ENCODE measurements around the gene CEP83. TPM values are rescaled to one million over a fixed set of nuclear protein-coding genes. Genes with fewer than 3 reads are reported as not detected.

The CEP83 gene
- total and polyA plus RNA-seq, 8 donors: 2.6 to 44.4 (median 15.8) TPM

GRCh38 chr12:94500831-94501567, 41.3 kb upstream of the CEP83 start:
- peaks cover 0 to 17% (median 5%) of the 10 kb centered on the region in 4 donors for H3K9me3 ChIP-seq
- no peaks in the 10 kb centered on the region for H3K36me3 ChIP-seq
- intact Hi-C loops (cut with DNase I; ENCODE audit: low total_unique reads): no loop called here
- no peaks in the 10 kb centered on the region for H3K4me1 ChIP-seq
- H3K27me3 ChIP-seq: no peaks in the 10 kb centered on the region
- H3K4me3 ChIP-seq: no peak overlapping the region
- no peak for TF ChIP-seq POLR2AphosphoS5 (IDR thresholded peaks at IDR 0.05)
- TF ChIP-seq CTCF (IDR thresholded peaks at IDR 0.05): no peak
- TF ChIP-seq POLR2A (IDR thresholded peaks at IDR 0.05): no peak
- TF ChIP-seq EP300 (IDR thresholded peaks at IDR 0.05): no peak
- no peak for DNase-seq
- 70 to 80% (median 76%) methylated on average over 3 of the region's 3 CpGs for WGBS, 5 donors
- H3K27ac ChIP-seq: no peak overlapping the region

GRCh38 chr12:94498698-94499097, 39.0 kb upstream of the CEP83 start:
- no peaks in the 10 kb centered on the region for H3K27me3 ChIP-seq
- peaks cover 0 to 17% (median 5%) of the 10 kb centered on the region in 4 donors for H3K9me3 ChIP-seq
- H3K36me3 ChIP-seq: no peaks in the 10 kb centered on the region
- H3K4me1 ChIP-seq: peaks cover 0 to 3% (median 0%) of the 10 kb centered on the region in 4 donors
- TF ChIP-seq POLR2A (IDR thresholded peaks at IDR 0.05): no peak
- TF ChIP-seq POLR2AphosphoS5 (IDR thresholded peaks at IDR 0.05): no peak
- TF ChIP-seq CTCF (IDR thresholded peaks at IDR 0.05): no peak
- TF ChIP-seq EP300 (IDR thresholded peaks at IDR 0.05): no peak
- WGBS, 5 donors: 54 to 86% (median 62%) methylated on average over 3 of the region's 3 CpGs
- no peak for DNase-seq
- intact Hi-C loops (cut with DNase I; ENCODE audit: low total_unique reads): no loop called here
- H3K27ac ChIP-seq: no peak overlapping the region
- no peak overlapping the region for H3K4me3 ChIP-seq

- Histone ChIP-seq H3K4me3 (no peak overlapping the region), H3K27me3 (no peaks in the 10 kb centered on the region), H3K27ac (no peak overlapping the region), H3K4me1 (peaks cover 0 to 3% (median 0%) of the 10 kb centered on the region in 4 donors), H3K9me3 (peaks cover 0 to 17% (median 5%) of the 10 kb centered on the region in 4 donors), H3K36me3 (no peaks in the 10 kb centered on the region)
- intact Hi-C loops (cut with DNase I; ENCODE audit: low total_unique reads): no loop called here
- WGBS, 5 donors: 86 to 91% (median 89%) methylated on average over 8 of the region's 8 CpGs
- no peak for DNase-seq
- TF ChIP-seq POLR2A (IDR thresholded peaks at IDR 0.05) (no peak), CTCF (IDR thresholded peaks at IDR 0.05) (no peak), EP300 (IDR thresholded peaks at IDR 0.05) (no peak), POLR2AphosphoS5 (IDR thresholded peaks at IDR 0.05) (no peak)
These were observed 38.4 kb upstream of the CEP83 start for GRCh38 chr12:94498073-94498472.

- Histone ChIP-seq H3K27ac (no peak overlapping the region), H3K9me3 (no peaks in the 10 kb centered on the region), H3K27me3 (no peaks in the 10 kb centered on the region), H3K36me3 (no peaks in the 10 kb centered on the region), H3K4me3 (no peak overlapping the region), H3K4me1 (peaks cover 0 to 3% (median 0%) of the 10 kb centered on the region in 4 donors)
- 64 to 80% (median 77%) methylated on average over 4 of the region's 4 CpGs for WGBS, 5 donors
- DNase-seq: peak in 1 of 2 donors; percentile 38
- intact Hi-C loops (cut with DNase I; ENCODE audit: low total_unique reads): no loop called here
- TF ChIP-seq POLR2AphosphoS5 (IDR thresholded peaks at IDR 0.05) (no peak), POLR2A (IDR thresholded peaks at IDR 0.05) (no peak), CTCF (IDR thresholded peaks at IDR 0.05) (no peak), EP300 (IDR thresholded peaks at IDR 0.05) (no peak)
These were observed 35.9 kb upstream of the CEP83 start for GRCh38 chr12:94495445-94496115.

Data from stomach (tissue), 9 donors.